Medulla oblongata (tissue), 1 donor: ENCODE results near the gene ATP6AP1.
"Not testable (repeated sequence)": the region's sequence is repeated elsewhere in the genome, so short reads cannot be mapped to it uniquely, and the experiment has no call there.

Experiments used
- DNase-seq: peaks from one replicate; pipeline ENCODE4 v3.0.0-alpha.2; 2015; ENCODE audit errors: extremely low spot score

ATP6AP1 gene

DNA sequence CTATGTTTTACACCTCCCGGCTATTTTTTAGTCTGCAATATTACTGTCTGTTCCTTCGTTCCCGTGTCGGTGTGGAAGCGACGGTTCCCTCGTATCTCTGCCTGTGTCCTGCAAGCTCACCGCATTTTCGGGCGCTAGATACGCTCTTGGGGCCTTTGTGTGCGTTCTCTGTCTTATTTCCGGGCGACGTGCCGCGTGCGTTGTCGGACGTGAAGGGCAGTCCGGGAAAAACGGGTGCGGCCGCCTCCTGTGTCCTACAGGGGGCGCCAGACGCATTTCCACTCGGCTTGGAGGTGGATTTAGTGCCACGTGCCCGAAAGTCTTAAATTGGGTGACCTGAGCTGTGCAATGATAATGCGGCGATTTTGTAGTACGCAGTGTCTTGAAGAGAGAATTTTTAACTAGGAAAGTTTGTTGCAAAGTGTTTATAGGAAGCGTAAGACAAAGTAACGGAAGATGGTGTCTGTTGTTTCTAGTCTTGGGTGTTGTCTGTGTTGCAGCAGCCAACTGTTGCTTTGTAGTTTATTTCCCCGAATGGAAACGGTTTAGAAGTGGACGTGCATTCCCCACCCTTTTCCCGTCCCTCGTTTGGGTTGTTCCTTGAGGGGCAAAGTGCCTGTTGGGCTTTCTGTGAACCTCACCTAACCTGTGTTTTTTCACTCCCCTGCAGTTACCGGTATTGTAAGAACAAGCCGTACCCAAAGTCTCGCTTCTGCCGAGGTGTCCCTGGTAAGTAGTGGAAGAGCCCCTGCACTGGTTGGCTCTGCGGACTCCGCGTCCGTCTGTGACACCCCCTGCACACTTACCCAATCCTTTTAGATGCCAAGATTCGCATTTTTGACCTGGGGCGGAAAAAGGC, 29.6 kb upstream of the ATP6AP1 start:
- DNase-seq = peak; percentile 84

DNA sequence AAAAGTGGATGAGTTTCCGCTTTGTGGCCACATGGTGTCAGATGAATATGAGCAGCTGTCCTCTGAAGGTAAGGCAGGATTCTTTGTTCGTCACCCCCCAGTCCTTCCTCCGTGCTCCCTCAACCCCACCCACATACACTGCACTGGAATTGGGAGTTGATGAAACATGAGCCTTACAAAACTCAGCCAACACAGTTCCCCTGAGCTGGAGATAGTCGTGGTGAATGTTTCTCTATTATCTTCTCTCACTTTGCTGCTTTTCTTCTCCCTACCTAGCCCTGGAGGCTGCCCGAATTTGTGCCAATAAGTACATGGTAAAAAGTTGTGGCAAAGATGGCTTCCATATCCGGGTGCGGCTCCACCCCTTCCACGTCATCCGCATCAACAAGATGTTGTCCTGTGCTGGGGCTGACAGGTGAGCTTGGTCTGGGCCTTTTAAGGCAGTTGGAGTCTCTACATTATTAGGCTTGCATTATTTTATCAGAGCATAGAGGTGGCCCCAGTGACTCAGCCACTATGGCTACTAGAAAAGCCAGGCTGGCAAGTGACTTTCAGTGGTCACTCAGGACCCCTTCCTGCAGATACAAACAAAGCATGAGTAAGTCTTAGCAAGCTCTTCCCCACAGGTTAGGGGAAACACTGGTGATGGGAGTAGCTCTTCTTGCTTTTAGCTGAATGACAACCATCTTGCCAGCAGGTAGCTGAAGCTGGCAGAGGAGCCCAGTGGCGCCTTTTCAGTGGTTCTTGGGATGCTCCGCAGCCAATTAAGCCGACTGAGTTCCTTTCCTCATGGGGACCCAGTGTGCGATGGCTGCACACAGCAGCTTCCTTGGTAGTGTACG, 28.7 kb upstream of the ATP6AP1 start:
- DNase-seq = no peak

- DNase-seq = not testable (repeated sequence)
Measured at GRCh38 chrX:154400369-154400817, 28.1 kb upstream of the ATP6AP1 start.

DNA sequence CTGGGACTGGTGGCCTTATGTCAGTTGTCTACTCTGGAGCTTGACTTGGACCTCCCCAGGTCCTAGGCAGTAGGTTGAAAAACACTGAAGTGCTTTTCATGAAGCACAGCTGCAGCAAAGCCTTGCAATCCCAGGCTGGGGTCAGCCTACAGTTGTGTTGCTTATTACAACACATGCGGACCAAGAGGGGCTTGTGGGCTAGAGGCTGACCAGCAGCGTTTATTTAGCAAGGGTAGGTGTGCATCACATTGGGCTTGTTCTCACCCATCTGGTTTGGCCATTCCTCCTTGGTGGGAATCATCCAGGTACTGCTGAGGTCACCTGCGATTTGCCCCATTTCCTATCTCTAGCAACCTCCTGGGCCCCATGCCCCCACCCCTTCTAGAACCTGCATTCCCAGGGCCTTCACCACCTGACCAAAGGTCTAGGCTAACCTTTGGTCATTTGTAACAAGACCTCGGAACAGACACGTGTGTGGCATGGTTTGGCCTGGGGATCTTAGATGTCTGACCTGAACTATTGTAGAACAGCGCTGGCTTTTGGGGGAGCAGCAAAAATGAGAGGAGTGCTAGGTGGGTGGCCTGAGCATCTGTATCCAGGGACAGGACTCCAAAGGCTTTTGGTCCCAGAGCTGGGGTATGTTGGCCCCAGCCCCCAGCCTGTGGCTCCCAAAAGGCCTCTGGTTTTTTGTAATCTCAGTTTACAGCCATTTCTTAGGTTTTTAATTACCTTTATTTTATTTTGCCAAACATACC, 27.3 kb upstream of the ATP6AP1 start:
- no peak for DNase-seq

GRCh38 chrX:154401918-154402621, 26.4 kb upstream of the ATP6AP1 start:
- DNase-seq = no peak

DNA sequence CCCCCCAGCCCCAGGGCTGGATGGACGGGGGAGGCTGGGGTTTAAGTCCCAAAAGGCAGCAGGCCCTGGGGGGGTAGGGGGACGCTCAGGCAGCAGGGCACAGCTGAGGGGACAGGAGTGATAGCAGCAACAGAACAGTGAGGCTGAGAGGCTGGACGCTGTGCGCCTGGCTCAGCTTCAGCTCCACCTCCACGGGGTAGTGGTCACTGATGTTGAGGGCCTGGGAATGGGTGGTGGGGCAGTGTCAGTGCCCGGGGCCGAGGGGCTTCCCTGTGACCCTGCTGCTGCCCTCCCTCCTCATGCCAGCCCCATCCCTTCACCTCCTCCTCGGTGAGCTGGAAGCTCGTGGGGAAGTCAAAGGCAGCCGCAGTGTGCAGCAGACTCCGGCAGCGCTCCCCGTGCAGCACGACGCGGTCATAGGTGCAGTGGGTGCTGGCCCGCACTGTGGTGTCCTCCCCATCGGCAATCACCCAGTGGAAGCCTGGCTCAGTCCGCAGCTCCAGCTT, 25.8 kb upstream of the ATP6AP1 start:
- DNase-seq = no peak

GRCh38 chrX:154403192-154403591, 25.3 kb upstream of the ATP6AP1 start:
- DNase-seq = no peak

GRCh38 chrX:154403858-154404257, 24.6 kb upstream of the ATP6AP1 start:
- no peak for DNase-seq

DNA sequence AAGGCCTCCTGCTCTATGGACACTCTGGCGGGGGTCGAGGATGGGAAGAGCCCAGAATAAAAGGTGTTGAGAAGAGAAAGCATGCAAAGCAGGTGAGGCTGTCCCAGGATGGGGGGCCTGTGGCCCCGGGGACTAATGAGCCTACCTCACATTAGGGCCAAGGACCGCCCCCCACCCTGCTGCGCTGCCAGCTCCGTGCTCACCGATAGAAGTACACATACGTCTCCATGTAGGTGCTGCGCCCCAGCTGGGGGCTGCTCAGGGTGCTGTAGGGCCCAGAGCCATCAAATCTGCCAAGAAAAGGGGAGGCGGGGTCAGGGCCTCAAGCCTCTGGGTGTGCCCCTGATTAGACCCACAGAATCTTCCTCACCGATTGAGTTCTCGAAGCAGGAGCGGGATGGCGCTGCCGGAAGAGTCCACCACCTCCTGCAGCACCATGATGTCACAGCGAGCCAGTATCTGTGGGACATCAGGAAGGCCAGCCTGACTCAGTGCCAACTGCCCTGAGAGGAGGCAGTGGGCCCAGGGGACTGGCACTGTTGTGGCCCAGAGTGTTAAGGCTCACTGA, 23.8 kb upstream of the ATP6AP1 start:
- DNase-seq = no peak

DNA sequence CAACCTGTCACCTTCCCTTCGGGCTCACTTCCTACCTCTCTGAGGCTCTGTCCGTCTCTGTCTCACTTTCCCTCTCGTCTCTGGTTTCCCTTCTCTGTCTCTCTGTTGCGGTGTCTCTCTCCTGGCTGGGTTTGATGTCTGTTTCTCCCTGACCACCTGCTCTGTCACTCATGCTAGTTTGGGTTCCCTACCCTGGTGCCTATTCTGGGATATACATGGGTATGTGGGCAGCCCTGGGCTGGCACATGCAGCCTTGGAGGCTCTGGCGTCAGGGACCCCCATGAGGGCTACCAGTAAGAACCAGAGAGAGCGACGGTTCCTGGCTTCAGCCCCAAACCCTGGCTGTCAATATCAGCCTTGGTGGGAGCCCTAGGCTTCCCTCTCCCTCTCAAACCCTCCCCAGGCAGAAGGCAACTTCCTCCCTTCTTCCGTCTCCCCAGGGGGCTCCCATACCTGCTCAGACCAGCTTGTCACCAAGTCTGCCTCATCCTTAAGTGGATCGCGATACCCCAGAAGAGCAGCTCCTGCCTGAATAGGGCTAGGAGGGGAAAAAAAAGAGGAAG, 19.7 kb upstream of the ATP6AP1 start:
- DNase-seq = no peak

- peak; percentile 36 for DNase-seq
Measured at GRCh38 chrX:154409222-154409871, 19.1 kb upstream of the ATP6AP1 start, which contains the start of gene DNASE1L1. TSS of gene DNASE1L1 (minus strand) at chrX:154409254. CDS start at chrX:154405568, 3,686 bp downstream.

GRCh38 chrX:154411981-154412340, 16.5 kb upstream of the ATP6AP1 start:
- peak; percentile 45 for DNase-seq

- DNase-seq = no peak
Measured at GRCh38 chrX:154412468-154412867, 16.0 kb upstream of the ATP6AP1 start.

- DNase-seq = no peak
Measured at GRCh38 chrX:154413142-154413541, 15.3 kb upstream of the ATP6AP1 start.

DNA sequence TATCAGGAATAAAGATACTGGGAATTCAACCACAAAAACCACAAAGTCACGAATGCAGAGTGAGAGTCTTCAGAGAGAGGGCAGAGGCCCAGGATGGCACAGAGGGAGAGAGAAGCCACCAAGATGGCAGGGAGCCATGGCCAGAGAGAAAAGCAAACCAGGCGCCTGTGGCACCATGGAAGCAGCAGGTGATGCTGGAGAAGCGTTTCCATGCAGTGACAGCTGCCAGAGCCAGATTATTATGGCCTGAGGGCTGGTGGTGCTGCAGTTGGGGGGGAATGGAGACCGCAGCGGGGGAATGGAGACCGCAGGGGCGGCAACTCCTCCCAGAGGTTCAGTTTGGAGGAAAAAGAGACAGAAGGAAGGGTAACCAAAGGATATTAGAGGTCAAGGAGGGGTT, 11.3 kb upstream of the ATP6AP1 start:
- DNase-seq = no peak

DNA sequence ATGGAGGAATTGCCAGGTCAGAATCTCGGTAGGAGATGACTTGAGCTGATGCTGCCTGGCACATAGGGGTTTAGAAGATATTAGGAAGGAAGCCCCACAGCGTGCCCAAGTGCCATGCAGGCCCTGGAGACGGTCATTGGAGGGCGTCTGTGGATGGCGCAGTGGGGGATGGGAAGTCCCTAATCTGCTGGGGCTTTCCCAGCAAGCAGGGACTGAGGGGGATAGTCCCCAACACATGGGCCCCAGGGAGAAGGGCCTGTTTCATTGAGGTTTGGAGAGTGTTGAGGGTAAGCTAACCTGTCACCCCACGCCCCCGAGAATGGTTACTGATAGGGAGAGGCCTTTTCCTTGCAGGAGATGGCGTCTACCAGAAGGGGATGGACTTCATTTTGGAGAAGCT, 9.3 kb upstream of the ATP6AP1 start:
- no peak for DNase-seq

- DNase-seq = no peak
Measured at GRCh38 chrX:154419688-154420401, 8.6 kb upstream of the ATP6AP1 start.

DNA sequence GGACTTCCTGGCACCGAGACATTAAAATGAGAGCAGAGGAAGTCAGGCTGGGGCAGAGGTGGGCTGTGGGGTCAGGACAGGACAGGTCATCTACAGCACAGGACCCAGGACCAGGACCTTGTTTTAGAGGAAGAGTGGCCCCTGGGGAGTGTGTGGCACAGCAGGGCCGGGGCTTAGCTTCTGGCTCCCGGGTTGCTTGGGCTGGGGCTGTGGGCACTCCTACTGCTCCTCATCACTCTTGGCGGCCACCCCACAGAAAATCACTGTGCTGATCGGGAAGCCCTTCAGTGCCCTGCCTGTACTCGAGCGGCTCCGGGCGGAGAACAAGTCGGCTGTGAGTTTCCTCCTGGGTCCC, 8.1 kb upstream of the ATP6AP1 start:
- DNase-seq = no peak
